Kidney capillary endothelial cell (primary cell): ENCODE results near the gene STIP1.

Source experiments
- DNase-seq: peaks from one replicate; pipeline ENCODE4 v3.0.0-alpha.2; 2018; ENCODE audit warnings: low spot score

STIP1 gene

GRCh38 chr11:64185693-64186491 lies at the start of gene STIP1:
STIP1 (plus strand) TSS chr11:64186171; CDS start chr11:64186262, 91 bp downstream.
- peak; percentile 100 for DNase-seq

GRCh38 chr11:64136765-64137441 lies 49.1 kb upstream of the STIP1 start:
- no peak for DNase-seq

- DNase-seq: no peak
Measured at GRCh38 chr11:64138398-64138797, 47.6 kb upstream of the STIP1 start.

- DNase-seq: no peak
Measured at GRCh38 chr11:64139049-64139448, 46.9 kb upstream of the STIP1 start.

DNA sequence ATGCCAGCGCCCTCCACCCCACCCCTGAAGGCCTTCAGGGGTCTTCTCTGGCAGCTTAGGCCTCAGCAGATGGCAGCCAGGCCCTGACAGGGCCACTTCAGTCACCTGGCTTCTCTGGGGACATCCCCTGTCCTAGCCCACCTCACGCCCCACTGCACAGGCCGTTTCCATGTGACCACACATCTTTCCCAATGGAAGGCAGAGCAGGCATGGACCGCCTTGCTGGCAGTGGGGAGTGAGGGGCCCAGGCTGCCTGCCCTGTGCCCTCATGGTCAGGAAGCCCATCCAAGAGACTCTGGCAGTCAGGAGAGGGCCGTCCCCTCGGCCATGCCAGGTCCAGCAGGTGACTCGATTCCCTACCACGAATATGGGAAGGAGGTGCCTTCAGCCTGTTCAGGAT lies 45.9 kb upstream of the STIP1 start:
- no peak for DNase-seq

DNA sequence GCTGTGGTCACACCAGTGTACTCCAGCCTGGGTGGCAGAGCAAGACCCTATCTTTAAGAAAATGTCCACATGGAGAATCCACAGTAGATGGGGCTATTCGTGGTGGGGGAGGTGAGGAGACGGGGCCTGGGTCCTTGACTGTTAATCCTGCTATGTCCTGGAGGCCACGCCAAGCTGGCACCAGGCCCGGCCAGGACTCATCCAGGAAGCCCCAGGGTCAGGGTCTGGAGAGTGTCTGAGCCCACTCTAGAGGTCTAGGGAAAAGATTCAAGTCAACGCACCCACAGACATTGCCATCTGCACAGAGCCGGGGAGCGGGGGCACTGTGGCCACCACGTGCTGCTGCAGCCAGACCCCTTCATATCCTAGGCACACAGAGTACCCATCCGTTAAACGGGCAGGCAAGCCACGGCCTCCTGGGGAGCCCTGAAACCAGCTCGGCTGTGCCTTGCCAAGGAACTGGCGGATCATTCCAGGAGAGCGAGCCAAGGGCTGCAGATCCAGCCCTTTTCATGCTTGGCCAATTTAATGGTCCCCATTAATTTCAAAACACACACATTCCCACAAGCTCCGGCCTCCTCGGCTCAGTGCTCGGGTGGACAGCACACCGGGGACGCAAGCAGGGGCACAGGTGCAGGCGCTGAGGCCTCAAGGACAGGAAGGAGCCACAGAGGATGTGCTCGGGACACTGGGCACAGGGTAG lies 44.7 kb upstream of the STIP1 start:
- DNase-seq: no peak

GRCh38 chr11:64144587-64145472 lies 41.1 kb upstream of the STIP1 start:
- DNase-seq: no peak

- DNase-seq: peak; percentile 22
Measured at GRCh38 chr11:64146036-64146955, 39.7 kb upstream of the STIP1 start.

DNA sequence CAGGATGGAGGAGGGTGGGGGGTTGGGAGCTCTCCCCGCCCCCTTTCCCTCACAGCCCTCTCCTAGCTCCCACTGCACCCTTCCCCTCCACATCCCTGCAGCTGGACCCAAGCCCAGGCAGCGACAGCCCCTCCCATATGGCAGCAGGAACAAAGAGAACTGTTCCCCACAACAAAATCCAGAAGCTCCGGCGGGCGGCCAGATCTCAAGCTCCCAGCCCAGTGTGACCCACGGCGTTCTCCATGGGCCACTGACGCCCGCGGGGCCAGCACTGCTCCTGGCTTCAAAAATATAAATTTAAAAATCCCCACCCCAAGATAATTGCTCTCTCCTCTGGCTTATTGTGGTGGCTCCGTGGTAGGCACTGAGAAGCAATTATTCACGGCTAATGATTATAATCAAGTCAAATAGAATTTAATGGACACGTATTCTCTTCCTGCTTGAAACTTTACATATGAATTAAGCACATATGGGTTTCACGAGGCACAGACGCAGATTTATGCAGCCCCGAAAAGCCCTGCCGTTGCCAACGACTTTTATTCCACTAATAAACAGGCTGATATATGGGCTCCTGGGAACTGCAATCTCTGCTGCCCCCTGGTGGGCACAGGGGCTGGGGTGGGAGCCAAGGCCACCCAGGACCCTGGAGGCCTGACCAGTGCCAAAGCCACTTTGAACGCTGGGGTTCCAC lies 37.6 kb upstream of the STIP1 start:
- DNase-seq: peak; percentile 72

- DNase-seq: no peak
Measured at GRCh38 chr11:64148917-64149617, 36.9 kb upstream of the STIP1 start.

DNA sequence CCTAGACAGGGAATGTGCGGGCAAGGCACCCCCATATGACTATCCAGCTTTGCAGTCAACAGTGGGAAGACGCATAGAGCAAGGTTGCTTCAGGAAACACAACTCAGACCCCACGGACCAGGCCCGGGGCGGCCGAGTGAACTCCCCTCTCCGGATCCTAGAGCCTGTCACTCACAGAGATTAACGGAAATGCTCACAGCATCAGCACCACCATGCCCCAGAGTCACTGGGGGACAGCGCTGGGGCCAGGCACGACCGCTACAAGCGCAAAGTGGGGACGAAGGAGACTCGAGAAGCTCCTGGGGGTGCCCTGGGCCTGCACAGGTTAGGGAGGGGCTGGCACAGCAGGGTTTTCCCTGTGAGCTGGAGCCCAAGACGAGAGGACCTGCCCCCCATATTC lies 35.9 kb upstream of the STIP1 start:
- DNase-seq: no peak

GRCh38 chr11:64150481-64151239 lies 35.3 kb upstream of the STIP1 start:
- DNase-seq: no peak

DNA sequence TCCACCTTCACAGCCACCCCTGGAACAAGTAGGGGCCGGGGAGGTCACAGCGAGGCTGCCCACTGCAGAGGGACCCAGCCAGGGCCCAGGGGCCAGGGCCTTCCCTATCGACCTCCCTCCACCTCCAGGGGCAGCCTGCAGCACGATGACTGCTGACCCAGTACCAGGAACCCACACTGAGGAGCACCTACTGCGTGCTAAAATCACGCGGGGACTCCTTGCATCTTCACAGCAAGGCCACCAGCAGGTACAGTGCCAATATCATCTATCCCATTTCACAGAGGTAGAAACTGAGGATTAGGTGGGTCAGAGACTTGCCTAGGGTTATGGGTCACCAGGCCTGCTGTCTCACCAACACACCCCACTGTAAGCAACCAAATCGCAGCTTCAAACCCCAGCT lies 34.6 kb upstream of the STIP1 start:
- no peak for DNase-seq

GRCh38 chr11:64152841-64153691 lies 32.9 kb upstream of the STIP1 start:
- peak; percentile 52 for DNase-seq

- no peak for DNase-seq
Measured at GRCh38 chr11:64153812-64154211, 32.2 kb upstream of the STIP1 start.

- no peak for DNase-seq
Measured at GRCh38 chr11:64156235-64157011, 29.5 kb upstream of the STIP1 start.
